GM19035 (cell line): Measurements from ENCODE around the gene APOBR.
"Not testable (repeated sequence)": the region's sequence is repeated elsewhere in the genome, so short reads cannot be mapped to it uniquely, and the experiment has no call there.

Experiments
- ATAC-seq: cut with Tn5 transposase; IDR thresholded peaks from one replicate; pipeline ENCODE4 v1.9.1; 2021; ENCODE audit not compliant: unreplicated experiment

Gene APOBR

DNA sequence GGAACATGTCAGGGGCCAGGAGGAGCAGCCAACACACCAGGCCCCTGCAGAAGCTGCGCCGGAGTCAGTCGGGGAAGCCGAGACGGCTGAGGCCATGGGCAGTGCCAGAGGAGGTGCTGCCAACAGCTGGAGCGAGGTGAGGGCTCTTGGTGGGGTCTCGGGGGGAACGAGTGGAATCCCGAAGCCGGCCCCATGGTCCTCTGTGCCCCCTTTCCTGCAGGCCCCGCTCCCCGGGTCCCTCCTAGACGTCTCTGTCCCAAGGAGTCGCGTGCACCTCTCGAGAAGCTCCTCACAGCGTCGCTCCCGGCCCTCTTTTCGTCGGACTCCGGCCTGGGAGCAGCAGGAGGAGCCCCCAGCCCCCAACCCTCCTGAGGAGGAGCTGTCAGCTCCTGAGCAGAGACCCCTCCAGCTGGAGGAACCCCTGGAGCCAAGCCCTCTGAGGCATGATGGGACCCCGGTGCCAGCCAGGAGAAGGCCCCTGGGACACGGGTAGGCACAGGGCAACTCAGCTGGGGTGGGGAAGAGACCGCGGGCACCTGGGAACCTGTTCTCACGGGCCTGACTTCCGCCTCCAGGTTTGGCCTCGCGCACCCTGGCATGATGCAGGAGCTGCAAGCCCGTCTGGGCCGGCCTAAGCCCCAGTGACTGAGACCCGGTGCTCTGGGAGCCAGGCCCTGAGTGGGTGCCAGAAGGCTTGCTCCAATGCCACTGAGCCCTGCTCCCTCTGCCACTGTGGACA lies 3.6 kb downstream of the APOBR start:
- no peak for ATAC-seq

DNA sequence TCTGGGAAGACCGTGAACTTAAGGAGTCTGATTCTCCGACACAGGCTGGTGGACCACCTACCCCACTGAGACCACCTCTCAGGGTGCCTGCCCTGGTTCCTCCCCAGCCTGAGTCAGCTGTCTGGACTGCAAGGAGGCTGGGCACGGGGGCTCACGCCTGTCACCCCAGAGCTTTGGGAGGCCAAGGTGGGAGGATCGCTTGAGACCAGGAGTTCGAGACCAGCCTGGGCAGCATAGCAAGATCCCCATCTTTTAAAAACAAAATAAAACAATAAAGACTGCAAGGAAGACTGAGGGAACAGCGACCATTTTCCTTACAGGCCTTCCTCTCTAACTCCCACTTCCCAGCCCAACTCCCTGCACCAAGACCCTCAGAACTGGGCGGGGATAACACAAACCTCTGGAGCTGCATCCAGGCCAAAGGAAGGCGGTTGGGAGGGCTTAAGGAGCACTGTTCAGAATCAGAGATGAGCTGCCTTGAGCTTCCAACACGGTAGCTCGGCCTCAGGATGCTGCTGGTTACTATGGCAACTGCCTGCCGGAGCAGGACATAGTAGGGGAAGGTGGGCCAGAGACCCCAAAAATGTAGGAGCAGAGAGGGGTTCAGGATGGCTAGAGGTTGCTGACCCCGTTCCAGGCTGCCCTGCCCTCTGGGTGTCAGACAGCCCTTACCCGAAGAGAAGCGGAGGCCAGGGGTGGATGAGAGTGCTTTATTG lies 4.4 kb downstream of the APOBR start:
- ATAC-seq: no peak

DNA sequence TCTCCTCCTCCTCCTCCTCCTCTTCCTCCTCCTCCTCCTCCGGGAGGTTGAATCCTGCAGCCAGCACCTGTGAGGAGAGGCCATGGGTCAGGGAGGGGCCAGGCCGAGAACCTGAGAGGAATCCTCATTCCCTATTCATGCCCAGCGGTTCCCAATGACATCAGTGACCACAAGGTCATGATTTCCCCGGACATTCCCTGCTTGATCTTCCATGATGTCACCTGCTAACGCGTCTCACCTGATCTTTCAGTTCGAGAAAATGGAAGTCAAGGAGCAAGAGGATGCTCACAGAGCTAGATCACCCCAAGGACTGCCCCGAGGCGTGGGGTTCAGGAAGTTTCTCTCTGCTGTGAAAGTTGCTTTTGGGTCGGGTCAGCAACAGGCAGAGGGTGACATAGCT lies 5.4 kb downstream of the APOBR start:
- ATAC-seq: no peak

DNA sequence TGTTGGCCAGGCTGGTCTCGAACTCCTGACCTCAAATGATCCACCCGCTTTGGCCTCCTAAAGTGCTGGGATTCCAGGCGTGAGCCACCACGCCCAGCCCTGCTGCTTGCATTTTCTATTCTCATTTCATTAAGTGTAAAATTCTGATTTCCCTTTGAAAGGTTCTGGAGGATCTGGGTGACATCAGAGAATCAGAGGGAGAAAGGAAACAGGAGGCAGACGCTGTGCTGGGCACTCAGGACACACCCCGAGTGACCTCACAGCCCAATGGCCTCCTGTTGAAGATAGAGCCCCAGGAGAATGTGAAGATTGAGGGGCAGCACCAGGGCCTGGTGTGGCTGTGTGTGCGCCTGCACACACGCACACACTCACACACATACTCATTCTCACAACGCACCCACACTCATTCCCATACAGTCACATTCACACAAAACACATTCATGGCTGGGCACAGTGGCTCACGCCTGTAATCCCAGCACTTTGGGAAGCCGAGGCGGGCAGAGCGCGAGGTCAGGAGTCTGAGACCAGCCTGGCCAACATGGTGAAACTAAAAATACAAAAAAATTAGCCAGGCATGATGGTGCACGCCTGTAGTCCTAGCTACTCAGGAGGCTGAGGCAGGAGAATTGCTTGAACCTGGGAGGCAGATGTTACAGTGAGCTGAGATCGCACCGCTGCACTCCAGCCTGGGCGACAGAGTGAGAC lies 6.2 kb downstream of the APOBR start:
- ATAC-seq: not testable (repeated sequence)

DNA sequence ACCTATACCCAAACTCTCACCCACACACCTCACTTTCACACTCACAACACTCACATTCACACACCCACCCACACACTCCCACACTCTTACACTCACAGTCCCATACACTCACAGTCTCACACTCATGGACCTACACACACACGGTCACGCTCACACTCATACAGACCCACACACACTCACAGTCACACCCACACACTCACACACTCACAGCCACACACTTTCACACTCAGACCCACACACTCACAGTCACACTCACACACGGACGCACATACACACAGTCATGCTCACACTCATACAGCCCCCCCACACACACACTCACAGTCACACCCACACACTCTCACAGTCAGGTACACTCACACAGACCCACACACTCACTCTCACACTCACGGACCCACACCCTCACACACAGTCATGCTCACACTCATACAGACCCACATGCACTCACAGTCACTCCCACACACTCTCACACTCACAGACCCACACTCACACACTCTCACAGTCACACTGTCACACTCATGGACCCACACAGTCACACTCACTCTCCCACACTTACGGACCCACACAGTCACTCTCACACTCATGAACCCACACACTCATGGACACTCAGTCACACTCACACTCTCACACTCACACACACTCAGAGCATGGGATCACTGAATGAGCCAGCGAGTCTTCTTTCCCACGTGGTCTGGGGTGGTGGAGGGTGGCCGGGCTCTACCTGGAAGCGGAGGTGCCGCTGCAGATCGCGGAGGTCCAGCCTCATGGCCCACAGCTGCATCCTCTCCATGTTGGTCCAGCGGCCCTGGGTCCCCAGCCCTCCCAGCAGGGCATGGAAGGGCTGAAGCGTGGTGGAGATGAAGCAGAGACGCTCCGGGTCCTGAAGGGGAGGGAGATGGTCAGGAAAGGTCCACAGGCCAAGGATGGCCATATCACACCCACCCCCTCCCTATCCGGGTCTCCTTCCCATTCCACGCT lies 7.1 kb downstream of the APOBR start:
- no peak for ATAC-seq

DNA sequence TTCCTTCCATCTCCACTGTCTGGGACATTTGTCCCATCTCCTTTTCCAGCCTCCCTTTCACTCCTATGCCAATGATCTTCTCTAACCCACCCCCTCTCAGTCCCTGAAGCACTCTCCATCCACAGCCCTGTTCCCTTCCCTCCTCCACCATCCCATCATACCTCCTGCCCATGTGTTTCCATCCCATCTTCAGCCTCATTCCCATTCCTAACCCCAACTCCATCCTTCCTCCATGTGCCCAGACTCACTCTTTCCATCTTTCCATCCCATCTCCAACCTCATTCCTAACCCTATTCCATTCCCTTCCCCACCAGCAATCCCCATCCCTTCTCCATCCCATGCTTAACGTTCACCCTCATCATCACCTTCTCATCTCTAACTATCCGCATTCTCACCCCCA lies 7.8 kb downstream of the APOBR start:
- ATAC-seq: no peak

DNA sequence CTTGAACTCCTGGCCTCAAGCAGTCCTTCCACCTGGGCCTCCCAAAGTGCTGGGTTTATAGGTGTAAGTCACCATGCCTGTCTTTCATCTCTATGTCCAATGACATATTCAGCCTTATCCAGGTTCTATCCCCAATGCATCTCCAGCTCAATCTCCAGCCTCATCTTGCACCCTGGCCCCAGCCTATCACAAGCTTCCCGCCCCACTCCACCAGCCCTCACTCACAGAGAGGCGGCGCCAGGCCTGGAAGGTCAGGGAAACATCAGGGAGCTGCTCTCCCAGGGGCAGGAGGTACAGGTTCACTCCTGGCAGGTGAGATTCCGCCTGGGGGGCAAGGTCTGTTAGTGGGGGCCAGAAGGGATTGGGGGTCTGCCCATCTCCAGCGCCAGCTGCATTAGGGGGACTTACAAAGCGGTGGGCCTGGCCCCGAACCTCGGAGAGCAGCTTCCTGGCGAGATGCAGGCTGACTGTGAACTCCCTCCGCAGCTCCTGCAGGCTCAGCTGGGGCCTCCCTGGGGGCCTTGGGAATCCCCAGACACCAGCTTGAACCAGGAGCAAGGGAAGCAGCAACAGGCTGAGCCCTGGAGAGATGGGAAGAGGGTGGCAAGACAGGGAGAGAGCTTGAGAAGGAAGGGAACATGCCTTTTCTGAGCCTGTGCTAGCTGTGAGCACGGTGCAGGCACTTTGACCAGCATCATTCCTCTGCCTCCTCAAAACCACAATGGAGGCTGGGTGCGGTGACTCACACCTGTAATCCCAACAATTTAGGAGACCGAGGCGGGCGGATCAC lies 9.2 kb downstream of the APOBR start:
- ATAC-seq: no peak

DNA sequence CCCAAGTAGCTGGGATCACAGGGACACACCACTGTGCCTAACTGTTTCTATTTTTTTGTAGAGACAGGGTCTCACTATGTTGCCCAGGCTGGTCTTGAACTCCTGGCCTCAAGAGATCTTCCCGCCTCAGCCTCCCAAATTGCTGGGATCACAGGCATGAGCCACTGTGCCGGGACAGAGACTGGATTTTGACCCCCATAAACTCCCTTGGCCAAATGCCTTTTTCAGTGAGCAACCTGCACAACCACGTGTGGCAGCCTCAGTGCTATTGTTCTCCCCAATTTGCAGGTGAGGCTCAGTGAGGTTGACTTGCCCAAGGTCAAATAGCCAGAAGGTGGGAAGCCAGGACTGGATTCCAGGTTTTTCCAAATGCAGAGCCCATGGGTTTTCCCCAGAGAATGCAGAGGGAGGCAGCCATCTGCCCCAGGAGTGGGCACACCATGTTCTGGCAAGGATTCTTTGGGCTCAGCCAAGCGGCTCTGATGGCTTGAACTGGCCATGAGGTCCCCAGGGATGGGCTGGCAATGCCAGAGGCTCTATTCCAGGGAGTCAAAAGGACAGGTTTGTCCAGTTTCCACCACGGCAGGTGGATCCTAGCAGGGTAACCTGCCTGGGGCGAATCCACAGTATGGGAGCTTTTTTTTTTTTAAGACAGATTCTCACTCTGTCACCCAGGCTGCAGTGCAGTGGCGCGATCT lies 10.4 kb downstream of the APOBR start:
- ATAC-seq: no peak

DNA sequence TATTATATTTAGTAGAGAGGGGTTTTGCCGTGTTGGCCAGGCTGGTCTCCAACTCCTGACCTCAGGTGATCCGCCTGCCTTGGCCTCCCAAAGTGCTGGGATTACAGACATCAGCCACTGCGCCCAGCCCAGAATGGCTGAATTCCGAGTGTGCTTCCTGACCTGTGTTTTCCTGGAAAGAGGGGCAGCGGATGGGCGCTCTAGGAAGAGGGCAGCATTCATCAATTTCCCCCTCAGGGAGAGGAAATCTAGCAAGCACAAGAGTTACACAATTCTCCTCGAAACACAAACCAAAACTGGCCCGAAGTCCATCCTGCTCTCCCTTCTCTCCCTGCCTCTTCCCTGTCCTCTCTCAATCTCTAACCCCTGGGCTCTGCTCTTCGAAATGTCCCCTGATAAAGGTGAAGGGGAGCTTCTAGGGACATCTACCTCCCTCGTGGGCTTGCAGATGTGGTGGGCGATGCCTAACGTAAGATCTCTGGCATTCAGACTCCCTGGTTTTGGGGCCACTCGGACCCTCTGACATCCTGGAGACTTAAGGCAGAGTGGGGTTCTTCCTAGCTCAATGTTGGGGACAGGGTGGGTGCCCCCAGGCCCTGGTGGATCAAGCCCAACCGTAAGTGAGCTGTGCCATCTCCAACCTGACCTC lies 11.2 kb downstream of the APOBR start:
- ATAC-seq: no peak

DNA sequence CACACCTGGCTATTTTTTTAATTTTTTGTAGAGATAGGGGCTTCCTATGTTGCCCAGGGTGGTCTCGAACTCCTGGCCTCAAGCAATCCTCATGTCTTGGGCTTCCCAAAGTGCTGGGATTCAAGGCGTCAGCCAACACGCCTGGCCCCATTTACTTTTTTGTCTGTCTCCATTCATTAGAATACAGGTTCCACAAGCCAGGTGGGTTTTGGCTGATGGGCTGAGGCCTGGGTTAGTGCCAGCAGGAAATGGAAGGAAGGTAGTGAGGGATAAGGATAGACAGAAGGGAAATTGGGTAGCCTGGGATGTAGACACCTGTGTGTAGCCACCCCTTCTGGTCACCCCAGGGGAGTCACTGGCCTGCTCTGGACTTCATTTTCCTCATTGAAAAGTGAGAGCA lies 16.6 kb downstream of the APOBR start:
- ATAC-seq: no peak

DNA sequence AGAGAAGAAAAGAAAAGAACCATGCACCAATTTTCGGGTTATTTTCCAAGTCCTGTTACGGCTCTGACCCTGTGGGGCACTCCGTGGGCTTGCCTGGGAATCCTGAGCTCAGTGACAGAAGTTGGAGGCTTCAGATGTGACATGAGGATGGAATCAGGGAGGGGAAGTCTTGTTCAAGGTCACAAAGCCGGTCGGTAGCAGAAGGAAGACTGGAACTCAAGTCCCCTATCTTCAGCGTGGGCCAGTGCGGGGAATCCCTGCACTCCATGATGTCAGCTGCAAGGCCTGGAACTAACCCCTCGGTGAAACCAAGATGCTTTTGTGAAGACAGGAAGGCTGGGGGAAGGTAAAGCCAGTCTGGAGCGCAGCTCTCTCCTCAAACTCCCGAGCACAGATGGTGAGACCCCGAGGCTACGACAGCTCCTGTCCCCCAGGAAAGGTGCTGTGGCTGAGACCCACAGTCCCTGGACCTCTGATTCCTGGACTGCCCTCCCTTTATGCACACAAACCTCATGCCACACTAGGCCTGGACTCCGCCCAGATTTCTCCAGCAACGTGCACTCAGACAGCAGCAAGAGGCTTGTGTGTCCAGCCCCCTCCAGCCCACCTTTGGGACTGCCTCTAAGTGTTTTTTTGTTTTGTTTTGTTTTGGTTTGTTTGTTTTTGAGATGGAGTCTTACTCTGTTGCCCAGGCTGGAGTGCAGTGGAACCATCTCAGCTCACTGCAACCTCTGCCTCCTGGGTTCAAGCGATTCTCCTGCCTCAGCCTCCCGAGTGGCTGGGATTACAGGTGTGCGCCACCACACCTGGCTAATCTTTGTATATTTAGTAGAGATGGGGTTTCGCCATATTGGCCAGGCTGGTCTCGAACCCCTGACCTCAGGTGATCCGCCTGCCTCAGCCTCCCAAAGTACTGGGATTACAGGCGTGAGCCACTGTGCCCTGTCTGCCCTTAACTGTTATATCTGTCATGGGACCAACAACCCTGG lies 17.7 kb downstream of the APOBR start:
- no peak for ATAC-seq

DNA sequence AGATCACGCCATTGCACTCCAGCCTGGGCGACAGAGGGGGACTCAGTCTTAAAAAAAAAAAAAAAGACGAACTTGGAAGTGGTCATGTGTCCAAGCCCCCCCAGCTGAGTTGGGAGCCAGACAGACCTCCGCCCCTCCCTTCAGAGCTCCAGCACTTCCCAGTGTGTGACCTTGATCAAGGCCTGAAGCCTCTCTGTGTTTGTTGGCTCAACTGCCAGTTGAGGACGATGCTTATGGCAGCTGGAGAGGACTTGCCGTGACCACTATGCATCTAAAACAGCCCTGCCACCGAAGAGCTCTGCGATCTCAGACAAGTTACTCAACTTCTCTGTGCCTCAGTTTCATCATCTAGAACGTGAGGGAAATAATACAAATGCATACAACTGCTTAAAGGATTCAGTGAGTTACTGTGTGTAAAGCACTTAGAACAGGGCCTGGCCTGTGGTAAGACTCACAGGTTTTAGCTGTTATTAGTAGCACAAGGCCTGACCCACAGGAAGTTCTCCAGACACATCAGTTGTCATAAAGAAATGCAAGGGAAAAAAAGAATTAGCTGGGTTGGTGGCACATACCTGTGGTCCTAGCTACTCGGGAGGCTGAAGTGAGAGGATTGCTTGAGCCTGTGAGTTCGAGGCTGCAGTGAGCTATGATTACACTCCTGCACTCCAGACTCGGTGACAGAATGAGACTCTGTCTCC lies 19.2 kb downstream of the APOBR start:
- no peak for ATAC-seq

DNA sequence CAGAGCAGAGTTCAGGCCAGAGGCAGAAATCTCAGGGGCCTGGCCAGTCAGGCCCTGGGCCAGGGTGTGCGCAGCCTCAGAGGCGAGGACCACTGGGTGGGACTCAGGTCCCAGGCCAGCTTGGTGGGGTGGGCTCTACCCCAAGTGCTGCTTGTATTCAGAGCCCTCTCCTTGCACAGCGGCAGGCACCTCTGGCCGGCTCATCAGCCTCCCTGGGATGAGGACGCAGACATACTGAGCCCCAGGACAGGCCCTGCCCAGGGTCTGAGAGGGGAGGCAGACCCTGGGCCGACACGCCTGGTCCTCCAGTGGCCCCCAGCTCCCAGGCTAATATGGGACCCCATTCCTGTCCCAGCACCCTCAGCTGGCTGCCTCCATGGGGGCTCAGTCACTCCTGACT lies 19.8 kb downstream of the APOBR start:
- no peak for ATAC-seq

DNA sequence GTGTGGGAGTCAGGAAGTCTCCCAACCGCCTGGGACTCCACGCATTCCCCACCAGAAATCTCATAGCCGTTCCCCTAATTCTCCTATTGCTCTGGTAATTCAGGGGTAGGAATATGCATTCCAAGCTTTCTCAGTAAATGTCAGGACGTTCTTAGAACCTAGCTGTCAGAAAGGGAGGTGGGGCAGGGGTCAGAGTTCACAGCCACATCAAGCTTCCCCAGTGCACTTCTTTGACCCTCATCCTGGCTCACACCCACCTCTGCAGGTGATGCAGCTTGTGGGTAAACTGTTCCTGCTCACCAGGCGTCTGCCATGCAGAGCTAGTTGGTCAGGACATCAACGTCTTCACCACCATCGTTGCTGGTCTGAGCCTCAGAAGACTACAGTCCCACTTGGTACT lies 26.2 kb downstream of the APOBR start:
- no peak for ATAC-seq

DNA sequence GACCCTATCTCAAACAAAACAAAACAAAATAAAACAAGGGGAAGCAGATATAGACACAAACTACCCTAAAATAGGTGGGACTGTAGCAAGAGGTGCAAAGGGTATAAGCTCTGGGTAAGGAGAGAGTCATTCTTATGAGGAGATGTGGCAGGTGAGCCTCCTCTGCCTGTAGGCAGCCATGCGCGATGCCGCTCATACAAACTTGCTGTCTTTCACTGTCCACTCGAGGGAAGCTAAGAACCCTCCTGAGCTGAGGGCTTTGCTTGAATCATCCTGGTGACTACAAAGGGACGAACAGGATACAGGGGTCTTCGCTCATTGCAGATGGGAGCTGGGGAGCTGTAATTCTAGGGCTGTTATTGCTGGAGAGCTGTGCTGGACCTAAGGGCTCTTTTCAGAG lies 27.0 kb downstream of the APOBR start:
- no peak for ATAC-seq

DNA sequence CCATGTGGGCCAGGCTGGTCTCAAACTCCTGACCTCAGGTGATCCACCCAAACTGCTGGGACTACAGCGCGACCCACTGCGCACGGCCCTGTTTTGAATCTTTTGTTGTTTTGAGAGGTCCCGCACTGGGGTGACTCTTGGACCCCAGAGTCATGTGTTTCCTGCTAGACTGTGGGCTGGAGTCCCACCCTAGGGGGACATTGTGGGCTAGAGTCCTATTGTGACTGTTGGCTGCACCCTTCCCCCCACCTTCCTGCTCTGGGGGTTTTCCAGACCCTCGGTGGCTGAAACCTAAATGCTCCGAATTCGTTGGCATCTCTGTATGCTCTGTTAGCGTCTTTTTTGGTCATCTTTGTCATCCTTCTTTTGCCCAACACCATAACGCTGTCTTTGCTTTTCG lies 28.3 kb downstream of the APOBR start:
- ATAC-seq: no peak

DNA sequence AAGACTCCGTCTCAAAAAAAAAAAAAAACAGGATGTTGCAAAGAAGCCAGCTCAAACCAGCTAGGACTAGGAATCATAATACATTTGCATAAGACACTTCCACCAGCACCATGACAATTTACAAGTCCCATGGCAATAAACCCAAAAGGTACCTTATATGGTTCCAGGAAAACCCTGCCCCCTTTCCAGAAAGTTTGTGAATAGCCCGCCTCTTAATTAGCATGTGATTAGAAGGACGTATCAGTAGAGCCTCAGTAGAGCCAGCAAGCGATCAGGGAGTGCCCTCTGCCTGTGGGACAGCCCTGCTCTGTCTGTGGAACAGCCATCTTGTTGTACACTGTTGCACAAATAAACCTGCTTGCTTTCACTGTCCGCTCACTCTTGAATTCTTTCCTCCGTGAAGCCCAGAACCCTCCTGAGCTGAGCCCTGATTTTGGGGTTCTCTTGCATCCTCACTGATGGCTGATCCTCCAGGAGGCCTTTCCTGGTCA lies 30.3 kb downstream of the APOBR start:
- ATAC-seq: no peak
